HG02870 (cell line): ENCODE results near the gene G6PC1.
"Not testable (repeated sequence)": the region's sequence is repeated elsewhere in the genome, so short reads cannot be mapped to it uniquely, and the experiment has no call there.

Source experiments
- ATAC-seq: cut with Tn5 transposase; IDR thresholded peaks from one replicate; pipeline ENCODE4 v1.9.1; 2021; ENCODE audit warnings: mild to moderate bottlenecking, moderate library complexity; ENCODE audit not compliant: unreplicated experiment

The G6PC1 gene

GRCh38 chr17:42899981-42900380, 618 bp upstream of the G6PC1 start:
- not testable (repeated sequence) for ATAC-seq

- no peak for ATAC-seq
Measured at GRCh38 chr17:42901535-42902229, 1.1 kb downstream of the G6PC1 start.

DNA sequence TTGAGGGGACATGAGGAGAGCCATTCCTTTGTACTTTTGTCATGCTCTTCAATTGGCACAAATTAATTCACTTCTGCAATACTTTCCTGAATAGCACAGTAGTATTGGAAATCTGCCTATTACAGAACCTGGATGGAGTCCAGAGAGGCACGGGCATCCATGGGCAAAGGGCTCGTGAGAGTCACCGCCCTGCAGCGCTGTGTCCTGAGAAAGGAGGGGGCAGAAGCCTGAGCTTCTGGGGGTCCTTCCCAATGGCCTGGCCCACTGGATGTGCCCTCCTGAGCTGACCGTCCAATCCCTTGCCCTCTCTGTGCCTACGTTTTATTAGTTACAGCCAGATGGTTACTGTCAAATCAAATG, 3.5 kb downstream of the G6PC1 start:
- no peak for ATAC-seq

DNA sequence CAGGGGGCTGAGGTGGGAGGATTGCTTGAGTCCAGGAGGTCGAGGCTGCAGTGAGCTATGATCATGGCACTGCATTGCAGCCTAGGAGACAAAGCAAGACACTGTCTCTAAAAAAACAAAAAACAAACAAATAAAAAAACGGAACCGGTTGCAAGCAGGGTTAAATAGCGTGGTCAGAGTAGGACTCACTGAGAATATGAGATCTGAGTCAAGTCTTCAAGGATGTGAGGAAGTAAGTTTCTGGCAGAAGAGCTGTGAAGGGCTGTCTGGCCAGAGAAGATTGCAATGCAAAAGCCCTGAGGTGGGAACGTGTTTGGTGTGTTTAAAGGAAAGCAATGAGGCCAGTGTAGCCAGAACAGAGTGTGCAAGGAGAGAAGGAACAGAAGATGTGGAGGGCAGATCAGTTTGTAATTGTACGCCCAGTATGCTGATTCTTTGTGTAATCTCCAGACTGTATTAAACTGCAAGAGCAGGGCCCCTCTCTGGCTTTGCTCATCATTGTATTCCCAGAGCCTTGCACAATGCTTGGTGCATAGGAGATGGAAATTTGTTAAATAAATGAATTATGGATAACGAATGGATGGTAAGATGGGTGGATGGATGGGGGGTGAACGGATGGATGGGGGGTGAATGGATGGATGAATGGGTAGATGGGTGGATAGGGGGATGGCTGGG, 6.3 kb downstream of the G6PC1 start:
- no peak for ATAC-seq

- ATAC-seq: no peak
Measured at GRCh38 chr17:42908872-42909700, 8.5 kb downstream of the G6PC1 start.

DNA sequence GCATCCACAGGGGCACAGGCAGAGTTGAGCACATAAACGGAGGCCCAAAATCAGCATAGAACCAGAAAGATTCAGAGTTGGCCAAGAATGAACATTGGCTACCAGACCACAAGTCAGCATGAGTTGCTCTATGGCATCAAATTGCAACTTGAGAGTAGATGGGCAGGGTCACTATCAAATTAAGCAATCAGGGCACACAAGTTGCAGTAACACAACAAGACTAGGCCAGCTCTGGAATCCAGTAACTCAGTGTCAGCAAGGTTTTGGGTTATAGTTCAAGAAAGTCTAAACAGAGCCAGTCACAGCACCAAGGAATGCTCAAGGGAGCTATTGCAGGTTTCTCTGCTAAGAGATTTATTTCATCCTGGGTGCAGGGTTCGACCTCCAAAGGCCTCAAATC, 12.9 kb downstream of the G6PC1 start:
- no peak for ATAC-seq

GRCh38 chr17:42913981-42914617, 13.5 kb downstream of the G6PC1 start:
- no peak for ATAC-seq

DNA sequence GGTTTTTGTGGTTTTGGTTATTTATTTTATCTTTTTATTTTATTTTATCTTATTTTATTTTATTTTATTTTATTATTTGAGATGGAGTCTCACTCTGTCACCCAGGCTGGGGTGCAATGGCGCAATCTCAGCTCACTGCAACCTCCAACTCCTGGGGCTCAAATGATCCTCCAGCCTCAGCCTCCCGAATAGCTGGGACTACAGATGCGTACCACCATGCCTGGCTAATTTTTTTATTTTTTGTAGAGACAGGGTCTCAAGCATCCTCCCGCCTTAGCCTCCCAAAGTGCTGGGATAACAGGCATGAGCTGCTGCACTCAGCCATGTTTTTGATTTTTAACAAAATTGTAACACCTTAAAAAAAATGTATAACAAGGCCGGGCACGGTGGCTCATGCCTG, 14.7 kb downstream of the G6PC1 start:
- not testable (repeated sequence) for ATAC-seq

DNA sequence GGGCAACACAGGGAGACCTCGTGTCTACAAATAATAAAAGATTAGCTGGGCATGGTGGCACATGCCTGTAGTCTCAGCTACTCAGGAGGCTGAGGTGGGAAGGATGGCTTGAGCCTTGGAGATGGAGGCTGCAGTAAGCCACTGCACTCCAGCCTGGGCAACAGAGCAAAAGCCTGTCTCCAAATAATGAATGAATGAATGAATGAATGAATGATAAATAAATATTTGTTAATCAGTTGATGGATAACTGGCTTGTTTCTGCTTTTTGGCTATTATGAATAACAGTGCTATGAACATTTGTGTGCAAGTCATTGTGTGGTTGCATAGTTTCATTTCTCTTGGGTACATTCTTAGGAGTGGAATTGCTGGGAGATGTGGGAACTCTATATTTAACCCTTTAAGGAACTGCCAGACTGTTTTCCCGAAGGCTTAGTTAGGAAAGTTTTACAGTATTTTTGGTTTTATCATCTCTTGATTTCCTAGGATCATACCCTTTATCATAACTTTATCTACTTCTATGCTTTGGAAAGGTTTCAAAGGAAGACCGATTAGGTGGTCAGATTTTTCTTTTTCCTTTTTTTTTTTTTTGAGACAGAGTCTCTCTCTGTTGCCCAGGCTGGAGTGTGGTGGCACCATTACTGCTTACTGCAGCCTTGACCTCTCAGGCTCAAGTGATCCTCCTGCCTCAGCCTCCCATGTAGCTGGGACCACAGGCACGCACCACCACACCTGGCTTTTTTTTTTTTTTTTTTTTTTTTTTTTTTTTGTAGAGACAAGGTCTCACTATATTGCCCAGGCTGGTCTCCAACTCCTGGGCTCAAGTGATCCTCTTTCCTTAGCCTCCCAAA, 16.0 kb downstream of the G6PC1 start:
- not testable (repeated sequence) for ATAC-seq

DNA sequence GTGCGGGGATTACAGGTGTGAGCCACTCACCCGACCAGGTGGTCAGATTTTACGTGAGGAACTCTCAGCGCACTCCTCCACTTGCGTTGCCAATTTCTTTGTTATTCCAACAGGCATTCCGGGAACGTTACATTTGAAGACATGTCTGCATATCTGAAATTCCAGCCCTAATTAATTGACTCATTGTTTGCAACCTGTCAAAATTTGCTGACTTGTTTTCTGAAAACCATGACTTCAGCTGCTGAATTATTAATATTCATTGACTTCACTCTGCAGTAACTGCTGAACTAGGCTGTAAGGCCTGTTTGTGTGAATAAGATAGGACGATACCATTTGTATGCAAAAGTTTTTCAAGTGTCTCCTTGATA, 16.6 kb downstream of the G6PC1 start:
- ATAC-seq: no peak

- ATAC-seq: no peak
Measured at GRCh38 chr17:42918902-42919521, 18.4 kb downstream of the G6PC1 start.

DNA sequence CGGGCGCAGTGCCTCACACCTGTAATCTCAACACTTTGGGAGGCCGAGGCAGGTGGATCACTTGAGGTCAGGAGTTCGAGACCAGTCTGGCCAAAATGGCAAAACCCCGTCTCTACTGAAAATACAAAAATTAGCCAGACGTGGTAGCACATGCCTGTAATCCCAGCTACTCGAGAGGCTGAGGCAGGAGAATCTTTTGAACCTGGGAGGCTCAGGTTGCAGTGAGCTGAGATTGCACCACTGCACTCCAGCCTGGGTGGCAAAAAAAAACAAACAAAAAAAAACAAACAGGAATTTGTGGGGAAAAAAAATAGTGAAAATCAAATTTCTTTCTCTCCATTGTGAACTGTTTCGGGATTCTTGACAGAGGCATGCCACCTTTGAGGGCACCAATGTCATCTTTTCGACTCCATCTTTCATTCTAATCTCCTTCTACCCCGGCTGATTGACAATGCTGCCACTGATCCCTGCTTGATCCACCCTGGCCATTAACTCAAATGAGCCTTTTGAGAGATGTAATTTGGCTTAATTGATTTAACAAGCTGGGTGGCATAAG, 19.0 kb downstream of the G6PC1 start:
- ATAC-seq: not testable (repeated sequence)

- no peak for ATAC-seq
Measured at GRCh38 chr17:42920106-42920900, 19.7 kb downstream of the G6PC1 start.

GRCh38 chr17:42920922-42921321, 20.3 kb downstream of the G6PC1 start:
- no peak for ATAC-seq

GRCh38 chr17:42922294-42922693, 21.7 kb downstream of the G6PC1 start:
- no peak for ATAC-seq

- not testable (repeated sequence) for ATAC-seq
Measured at GRCh38 chr17:42923472-42923871, 22.9 kb downstream of the G6PC1 start.

- no peak for ATAC-seq
Measured at GRCh38 chr17:42924891-42925290, 24.3 kb downstream of the G6PC1 start.

- peak; percentile 51 for ATAC-seq
Measured at GRCh38 chr17:42928714-42929496, 28.3 kb downstream of the G6PC1 start.
